GM19240 (cell line): ENCODE measurements around the gene ATP5F1A.
"Not testable (repeated sequence)": the region's sequence is repeated elsewhere in the genome, so short reads cannot be mapped to it uniquely, and the experiment has no call there.

Experiments used
- DNase-seq: peaks from one replicate; pipeline ENCODE4 v3.0.0; 2011; ENCODE audit warnings: low spot score; ENCODE audit not compliant: insufficient read length

The ATP5F1A gene

GRCh38 chr18:46097801-46098615, at the start of gene ATP5F1A:
ATP5F1A (minus strand) TSS chr18:46098296; CDS start chr18:46098231, 65 bp downstream.
- peak; percentile 55 for DNase-seq

DNA sequence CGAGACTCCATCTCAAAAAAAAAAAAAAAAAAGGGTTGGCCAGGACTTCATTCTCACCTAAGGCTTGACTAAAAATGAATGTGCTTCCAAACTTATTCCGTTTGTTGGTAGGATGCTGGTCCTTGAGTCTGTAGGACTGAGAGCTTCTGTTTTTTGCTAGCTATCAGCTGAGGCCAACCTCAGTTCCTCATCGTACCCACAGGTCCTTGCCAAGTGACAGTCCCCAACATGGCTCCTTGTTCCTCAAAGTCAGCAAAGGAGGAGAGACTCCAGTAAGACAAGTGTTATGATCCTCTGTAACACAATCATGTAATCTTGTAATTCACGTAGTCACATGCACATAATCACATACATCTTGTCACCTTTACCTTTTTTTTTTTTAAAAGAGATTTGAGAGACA, 43.1 kb upstream of the ATP5F1A start:
- no peak for DNase-seq

DNA sequence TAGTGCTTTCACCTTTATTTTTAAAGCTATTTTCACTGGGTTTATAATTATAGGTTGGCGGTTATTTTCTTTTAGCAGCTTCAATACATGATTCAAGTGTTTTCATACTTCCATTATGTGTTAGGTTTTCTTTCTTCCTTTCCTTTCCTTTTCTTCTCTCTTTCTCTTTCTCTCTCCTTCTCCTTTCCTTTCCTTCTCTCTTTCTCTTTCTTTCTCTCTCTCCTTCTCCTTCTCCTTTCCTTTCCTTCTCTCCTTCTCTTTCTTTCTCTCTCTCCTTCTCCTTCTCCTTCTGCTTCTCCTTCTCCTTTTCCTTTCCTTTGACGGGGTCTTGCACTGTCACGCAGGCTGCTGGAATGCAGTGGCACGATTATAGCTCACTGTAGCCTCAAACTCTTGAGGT, 42.1 kb upstream of the ATP5F1A start:
- no peak for DNase-seq

DNA sequence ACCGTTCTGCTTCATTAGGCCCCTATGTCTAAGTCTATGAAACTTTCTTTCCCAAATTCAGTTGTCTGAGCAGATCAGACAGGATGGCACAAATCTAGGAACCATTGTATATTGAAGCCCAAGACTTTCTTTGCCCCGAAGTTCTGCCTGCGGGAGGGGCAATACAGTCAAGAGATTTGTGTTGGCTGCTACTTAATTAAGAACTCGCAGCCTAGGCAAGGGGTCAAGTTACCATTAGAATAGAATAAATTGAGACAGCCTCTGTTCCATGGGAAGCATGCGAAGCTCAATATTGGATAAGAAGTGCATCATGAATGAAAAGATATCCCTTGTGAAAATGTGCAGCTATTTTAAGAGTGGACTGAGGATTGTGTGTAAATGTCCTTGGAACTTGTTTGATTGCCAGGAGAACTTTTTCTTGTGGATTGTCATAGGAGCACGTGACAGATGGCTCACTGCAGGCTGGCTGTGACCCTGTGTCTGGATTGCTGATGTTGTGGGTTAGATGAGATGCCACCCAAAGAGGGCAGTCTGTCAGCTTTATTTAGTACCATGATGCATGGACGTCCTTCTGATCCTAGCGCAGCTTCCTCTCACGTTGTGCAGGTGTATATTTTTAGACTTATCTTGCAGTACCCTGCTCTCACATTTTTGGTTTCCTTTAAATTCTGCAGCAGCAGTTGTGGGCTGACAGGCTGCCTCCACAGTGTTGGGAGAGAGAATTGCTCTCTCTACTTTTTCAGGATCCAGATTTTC, 37.0 kb upstream of the ATP5F1A start:
- no peak for DNase-seq

DNA sequence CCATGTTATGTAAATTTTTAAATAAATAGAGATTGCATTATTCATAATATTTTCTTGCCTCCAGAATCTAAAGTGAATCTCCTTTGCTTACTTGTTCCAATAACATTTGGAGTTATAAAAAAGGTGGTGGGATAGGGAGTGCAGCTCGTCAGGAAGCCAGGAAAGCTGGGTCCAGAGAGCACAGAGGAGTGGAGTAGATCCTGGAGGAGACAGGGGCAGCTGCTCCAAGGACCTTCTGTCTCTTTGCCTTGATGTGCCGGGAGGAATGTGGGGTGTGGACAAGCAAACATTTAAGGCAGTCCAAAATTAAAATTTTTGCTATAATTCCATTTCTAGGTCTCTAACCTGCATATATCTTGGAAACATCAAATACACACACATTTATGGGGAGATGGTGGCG, 35.4 kb upstream of the ATP5F1A start:
- DNase-seq = no peak

- DNase-seq = not testable (repeated sequence)
Observed at GRCh38 chr18:46130549-46130948, 32.5 kb upstream of the ATP5F1A start.

DNA sequence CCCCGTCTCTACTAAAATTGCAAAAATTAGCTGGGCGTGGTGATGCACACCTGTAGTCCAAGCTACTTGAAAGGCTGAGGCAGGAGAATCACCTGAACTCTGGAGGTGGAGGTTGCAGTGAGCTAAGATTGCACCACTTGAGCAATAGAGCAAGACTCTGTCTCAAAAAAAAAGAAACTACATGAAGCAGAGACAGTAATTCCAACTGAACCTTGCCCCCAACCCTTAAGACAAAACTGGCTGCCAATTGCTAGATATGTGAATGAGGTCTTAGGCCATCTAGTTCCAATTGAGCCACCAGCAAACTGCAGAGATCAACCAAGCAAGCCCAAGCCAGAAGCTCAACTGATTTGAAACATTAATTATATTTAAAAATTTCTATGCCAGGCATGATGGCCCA, 32.0 kb upstream of the ATP5F1A start:
- DNase-seq = no peak

- not testable (repeated sequence) for DNase-seq
Observed at GRCh38 chr18:46126625-46127024, 28.5 kb upstream of the ATP5F1A start.

- DNase-seq = no peak
Observed at GRCh38 chr18:46113751-46114150, 15.7 kb upstream of the ATP5F1A start.

DNA sequence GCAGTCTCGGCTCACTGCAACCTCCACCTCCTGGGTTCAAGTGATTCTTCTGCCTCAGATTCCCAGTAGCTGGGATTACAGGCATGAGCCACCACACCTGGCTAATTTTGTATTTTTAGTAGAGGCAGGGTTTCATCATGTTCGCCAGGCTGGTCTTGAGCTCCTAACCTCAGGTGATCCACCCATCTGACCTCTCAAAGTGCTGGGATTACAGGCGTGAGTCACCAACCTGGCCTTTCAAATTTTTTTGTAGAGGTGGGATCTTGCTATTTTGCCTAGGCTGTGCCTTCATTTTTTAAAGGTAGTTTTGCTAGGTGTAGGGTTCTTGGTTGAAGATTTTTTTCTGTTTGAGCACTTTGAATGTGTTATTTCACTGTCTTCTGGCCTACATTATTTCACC, 12.3 kb upstream of the ATP5F1A start:
- no peak for DNase-seq

DNA sequence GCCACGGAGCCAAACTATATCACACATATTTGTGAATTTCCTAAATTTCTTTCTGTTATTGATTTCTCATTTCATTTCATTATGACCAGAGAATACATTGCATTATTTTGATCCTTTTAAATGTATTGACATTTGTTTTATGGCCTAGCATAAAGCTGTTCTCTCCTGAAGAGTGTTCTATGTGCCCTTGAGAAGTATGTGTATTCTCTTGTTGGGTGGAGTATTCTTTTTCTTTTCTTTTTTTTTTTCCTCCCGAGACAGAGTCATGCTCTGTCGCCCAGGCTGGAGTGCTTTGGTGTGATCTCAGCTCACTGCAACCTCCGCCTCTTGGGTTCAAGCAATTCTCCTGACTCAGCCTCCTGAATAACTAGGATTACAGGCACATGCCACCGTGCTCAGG, 11.3 kb upstream of the ATP5F1A start:
- DNase-seq = no peak

- peak; percentile 17 for DNase-seq
Observed at GRCh38 chr18:46104128-46104911, 6.2 kb upstream of the ATP5F1A start, which contains the start of gene HAUS1. HAUS1 (plus strand) TSS chr18:46104385; CDS start chr18:46104412, 27 bp downstream.

GRCh38 chr18:46099463-46099862, 1.4 kb upstream of the ATP5F1A start:
- DNase-seq = no peak

- DNase-seq = no peak
Observed at GRCh38 chr18:46098616-46098933, 479 bp upstream of the ATP5F1A start.

GRCh38 chr18:46097431-46097800, 680 bp downstream of the ATP5F1A start:
- no peak for DNase-seq

- no peak for DNase-seq
Observed at GRCh38 chr18:46096651-46097300, 1.3 kb downstream of the ATP5F1A start.

GRCh38 chr18:46095532-46095931, 2.6 kb downstream of the ATP5F1A start:
- no peak for DNase-seq

GRCh38 chr18:46088501-46088900, 9.6 kb downstream of the ATP5F1A start:
- DNase-seq = not testable (repeated sequence)

GRCh38 chr18:46084431-46084830, 13.7 kb downstream of the ATP5F1A start:
- DNase-seq = no peak

- no peak for DNase-seq
Observed at GRCh38 chr18:46080156-46080555, 17.9 kb downstream of the ATP5F1A start.

GRCh38 chr18:46079336-46079735, 18.8 kb downstream of the ATP5F1A start:
- DNase-seq = no peak
